Measurements from ENCODE around the gene ATXN1.

Gene ATXN1

GRCh38 chr6:16698162-16698533 is 63.1 kb downstream of the ATXN1 start:
- no peak for DNase-seq (ENCODE audit: low read depth in 3 of 3)

- DNase-seq (ENCODE audit: low read depth in 3 of 3), result no peak
These were observed 63.7 kb downstream of the ATXN1 start for GRCh38 chr6:16697437-16698161.

GRCh38 chr6:16696496-16696895 is 64.8 kb downstream of the ATXN1 start:
- no peak for DNase-seq (ENCODE audit: low read depth in 3 of 3)

- no peak for DNase-seq (ENCODE audit: low read depth in 3 of 3)
These were observed 66.3 kb downstream of the ATXN1 start for GRCh38 chr6:16694781-16695578.

DNA sequence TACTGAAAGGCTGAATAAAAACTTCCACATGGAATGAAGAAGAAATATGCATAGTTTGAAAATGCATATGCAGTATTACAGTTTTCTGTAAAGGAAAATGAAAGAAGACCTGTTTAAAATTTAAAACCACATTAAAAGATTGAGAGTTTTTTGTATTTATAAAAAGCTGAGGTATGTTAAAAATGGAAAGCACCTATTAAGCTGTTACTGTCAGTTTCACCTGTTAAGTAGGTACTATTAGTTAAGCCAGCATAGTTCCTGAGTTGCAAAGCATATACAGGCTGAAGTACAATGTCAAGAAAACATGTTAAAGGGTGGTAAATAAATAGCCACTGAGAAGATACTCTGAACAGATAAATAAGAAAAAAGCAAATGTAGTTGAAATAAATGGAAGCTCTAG is 69.9 kb downstream of the ATXN1 start:
- no peak for DNase-seq (ENCODE audit: low read depth in 3 of 3)

DNA sequence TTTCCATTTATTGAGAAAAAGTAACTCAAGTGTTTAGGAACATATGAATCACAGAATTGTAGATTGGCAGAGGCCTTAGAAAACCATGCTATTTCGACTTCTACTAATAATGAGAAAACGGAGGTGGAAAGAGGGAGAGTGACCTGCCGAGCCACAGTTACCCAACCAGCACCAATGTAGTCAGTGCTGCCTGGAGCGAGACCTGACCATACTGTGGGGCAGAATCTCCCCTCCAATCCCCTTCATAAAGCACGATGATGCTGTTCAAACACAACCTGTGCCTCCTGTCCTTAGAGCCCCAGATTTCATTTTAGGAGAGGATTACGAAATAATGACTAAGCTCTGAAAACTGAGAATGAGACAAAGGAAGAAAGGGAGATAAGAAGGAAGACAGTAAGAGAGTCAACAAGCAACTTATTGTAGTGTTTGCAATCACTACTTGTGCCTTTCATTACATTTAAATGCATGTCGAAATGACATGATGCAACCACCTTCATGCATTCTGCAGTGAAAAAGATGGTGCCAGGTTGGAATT is 70.6 kb downstream of the ATXN1 start:
- DNase-seq (ENCODE audit: low read depth in 3 of 3), result peak in 1 of 3 donors; percentile 41

DNA sequence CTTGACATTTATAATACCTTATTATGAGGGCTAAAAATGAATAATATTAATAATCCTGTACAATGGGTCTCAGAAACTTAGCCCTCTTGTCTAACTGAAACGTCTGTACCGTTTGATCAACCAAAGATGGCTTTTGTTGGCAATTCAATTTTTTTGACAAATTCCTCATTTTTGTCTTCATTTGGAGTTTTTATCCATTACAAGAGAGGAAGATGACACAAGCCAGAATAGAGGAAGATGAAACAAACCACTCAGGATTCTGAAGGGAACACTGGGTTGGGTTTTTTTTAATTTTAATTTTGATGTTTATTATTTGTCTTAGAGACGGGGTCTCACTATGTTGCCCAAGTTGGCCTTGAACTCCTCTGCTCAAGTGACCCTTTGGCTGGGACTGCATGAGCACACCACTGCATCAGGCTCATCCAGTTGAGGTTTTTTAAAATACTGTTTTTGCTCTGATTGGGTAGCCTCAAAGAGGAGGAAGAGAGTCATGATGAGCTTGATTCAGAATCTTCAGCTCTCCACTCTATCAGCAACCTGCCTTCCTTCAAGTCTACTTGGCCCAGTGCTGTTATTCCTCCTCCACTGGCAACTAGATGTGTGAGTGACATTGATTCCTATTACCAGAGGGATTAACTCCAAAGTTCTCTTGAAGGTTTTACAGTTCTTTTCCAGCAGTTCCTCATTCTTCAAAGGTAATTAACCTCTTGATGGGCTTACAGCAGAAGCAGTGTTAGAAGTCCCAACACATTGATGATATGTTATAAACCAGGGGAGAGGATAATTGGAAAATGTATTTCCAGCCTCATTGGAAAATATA is 71.3 kb downstream of the ATXN1 start:
- no peak for DNase-seq (ENCODE audit: low read depth in 3 of 3)

DNA sequence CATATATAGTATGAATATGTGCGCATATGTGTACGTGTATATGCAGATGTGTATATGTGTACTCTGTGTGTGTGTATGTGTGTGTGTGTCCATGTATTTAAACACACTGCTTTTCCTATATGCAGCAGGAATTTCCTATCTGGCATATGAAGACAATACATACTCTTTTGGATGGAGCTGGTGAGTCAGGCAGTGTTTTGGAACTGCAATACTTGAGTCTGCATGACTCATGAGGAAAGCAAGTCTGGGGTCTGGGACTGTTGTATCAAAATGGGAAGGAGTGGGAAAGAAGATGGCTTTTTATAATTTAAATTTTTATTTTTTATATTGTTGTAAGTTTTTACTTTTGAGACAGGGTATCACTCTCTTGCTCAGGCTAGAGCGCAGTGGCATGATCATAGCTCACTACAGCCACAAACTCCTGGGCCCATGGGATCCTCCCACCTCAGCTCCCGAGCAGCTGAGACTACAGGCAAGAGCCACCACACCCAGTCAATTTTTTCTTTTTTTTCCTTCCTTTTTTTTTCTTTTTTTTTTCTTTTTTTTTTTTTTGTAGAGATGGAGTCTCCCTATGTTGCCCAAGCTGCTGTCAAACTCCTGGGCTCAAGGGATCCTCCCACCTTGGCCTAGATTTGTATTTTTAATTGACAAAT is 72.2 kb downstream of the ATXN1 start:
- DNase-seq (ENCODE audit: low read depth in 3 of 3), result no peak

DNA sequence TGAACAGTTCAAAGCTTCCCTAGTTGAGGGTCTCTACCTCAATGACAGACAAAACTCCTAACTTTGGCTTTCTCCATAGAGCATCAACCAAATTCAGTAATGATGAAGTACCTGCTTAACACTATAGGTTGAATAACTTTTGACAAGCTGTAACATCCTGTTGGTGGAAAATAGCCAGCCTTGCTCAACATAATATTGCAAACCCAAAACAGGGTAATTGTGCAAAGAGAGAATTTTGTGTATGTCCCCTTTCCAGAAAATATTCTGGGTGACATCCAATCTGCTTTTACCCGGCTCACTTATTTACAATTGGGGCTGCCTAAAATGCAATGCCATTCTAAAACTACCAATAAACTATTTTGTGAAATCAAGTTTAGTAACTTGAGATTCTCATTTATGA is 72.8 kb downstream of the ATXN1 start:
- DNase-seq (ENCODE audit: low read depth in 3 of 3), result no peak

GRCh38 chr6:16687045-16687444 is 74.2 kb downstream of the ATXN1 start:
- no peak for DNase-seq (ENCODE audit: low read depth in 3 of 3)

DNA sequence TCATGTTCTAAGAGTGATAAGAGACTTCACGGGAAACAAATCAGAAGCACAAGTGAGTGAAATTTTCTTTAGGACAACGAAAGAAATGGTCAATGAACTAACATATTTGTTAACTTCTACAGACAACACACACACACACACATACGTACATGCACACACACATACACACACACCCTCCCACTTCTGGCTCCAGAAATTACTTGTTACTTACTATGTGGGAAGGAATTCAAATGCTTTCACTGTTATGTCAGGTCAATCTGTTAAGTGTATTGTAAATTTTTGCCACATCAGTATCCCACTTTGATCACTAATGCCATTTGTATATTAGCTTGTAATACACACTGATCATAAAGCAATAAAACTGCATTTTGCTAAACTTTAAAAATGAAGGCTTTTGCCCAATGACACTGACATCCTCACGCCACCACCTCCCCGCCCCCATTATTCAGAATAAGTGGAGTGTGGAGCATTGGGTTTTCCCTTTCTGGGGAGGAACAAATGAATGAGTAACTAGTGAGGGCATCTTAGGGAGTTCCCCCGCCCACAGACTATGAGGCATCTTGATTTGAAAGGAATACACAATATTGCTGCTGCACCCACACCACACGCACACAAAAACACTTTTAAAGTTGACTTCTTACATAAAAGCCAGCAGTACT is 76.2 kb downstream of the ATXN1 start:
- peak; percentile 80 to 88 (median 83) for DNase-seq (ENCODE audit: low read depth in 3 of 3)

DNA sequence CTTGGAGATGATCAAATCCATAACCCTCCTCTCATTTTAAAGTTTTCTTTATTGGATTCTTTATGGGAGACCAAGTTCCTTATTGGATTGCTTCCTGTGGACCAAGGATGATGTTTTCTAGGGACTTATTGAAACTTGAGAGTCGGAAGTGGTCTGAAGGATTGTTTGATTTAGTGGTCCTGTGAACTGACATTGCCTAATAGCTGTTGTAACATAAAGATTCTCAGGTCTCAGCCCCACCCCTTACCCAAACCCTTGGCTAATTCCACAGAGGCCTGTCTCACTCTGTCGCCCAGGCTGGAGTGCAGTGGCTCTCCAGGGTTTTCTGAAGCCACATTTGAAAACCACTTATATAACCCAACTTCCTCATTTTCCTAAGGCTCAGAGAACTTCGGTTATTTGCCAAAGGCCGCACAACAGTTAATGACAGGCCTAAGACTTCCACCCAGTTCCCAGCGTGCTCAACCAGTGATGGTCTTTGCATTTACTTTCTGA is 77.0 kb downstream of the ATXN1 start:
- DNase-seq (ENCODE audit: low read depth in 3 of 3), result no peak

DNA sequence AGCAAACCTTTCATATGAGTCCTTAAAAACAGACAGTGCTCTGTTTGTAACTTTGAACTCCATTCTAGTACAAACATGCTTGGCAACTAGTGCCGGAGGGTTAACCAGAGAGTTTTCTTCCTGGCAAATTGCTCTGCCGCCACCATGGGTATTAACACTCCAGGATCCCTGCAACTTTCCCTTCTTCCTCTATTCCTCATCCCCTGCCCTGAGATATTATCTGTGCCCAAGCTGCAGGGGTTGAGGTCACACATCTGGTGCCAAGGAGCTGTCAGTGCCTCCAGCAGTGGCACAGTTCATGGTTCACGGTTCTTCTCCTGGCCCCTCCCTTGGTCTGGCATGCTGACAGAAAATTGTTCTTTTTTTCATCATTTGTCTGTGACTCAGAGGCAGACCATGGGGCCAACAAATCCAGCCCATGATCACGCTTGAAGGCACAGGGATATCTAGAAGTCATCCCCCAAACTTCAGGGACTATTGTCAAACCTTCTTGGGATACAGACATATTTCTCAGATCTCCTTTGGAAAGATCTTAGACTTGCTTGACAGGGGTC is 77.5 kb downstream of the ATXN1 start:
- DNase-seq (ENCODE audit: low read depth in 3 of 3), result no peak

- no peak for DNase-seq (ENCODE audit: low read depth in 3 of 3)
These were observed 79.9 kb downstream of the ATXN1 start for GRCh38 chr6:16681260-16681873.

GRCh38 chr6:16679050-16679449 is 82.2 kb downstream of the ATXN1 start:
- no peak for DNase-seq (ENCODE audit: low read depth in 3 of 3)

DNA sequence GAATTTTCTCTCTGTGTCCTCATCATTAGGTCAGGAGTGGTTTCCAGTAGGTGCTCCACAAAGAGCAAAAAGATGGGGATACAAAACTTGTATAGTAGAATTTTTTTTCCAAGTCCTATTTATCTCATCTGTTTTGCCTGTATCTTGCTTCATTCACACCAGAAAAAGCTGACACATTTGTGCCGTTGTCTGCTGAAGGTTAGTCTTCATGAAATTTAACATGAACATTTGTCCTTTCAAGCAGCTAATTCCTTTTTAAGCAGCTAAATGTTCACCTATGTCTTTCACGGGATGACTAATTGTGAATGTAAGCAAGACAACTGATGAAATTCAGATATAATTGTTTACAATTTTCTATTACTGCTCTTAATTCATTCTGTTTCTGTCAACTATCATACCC is 83.8 kb downstream of the ATXN1 start:
- DNase-seq (ENCODE audit: low read depth in 3 of 3), result no peak

- DNase-seq (ENCODE audit: low read depth in 3 of 3), result no peak
These were observed 84.3 kb downstream of the ATXN1 start for GRCh38 chr6:16676978-16677377.

- no peak for DNase-seq (ENCODE audit: low read depth in 3 of 3)
These were observed 84.9 kb downstream of the ATXN1 start for GRCh38 chr6:16676376-16676775.

DNA sequence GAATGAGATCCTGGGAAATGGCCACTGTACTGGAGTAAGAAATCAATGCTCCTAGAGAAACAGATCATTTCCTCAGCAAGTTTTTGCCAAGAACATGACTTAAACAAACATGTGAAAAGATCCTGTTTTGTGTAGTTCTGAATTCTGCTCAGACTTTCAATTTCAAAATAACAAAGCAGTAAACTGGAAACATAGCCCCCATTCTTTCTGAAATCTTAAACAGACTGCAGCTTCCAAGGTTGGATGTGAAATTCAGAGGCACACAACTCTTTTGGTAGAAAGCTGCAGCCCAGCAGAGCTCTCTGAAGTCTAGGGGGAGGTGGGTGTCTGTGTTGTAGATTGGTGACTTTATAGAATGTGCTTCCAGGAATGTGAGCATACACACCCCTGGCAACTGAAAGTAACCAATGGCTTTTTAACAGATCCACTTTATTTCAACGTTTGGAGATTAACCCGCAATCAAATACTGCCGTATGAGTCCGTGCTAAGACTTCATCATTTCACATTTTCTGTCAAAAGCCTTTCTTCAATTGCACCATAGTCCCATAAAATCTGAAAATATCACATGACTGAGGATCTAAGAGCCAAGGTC is 86.4 kb downstream of the ATXN1 start:
- DNase-seq (ENCODE audit: low read depth in 3 of 3), result no peak

All from stimulated activated CD4-positive, alpha-beta T cell treated with anti-CD3 and anti-CD28 coated beads, TNF-alpha, amount 100 ng/mL, for 48 hours (primary cell).